Urothelium cell line (cell line): ENCODE measurements around the gene ELOA.
"Not testable (repeated sequence)": the region's sequence is repeated elsewhere in the genome, so short reads cannot be mapped to it uniquely, and the experiment has no call there.

ENCODE experiments used
- DNase-seq: peaks from one replicate; pipeline ENCODE4 v3.0.0; 2011; ENCODE audit warnings: low spot score, mixed read lengths
- FAIRE-seq: peaks from 2 replicates; lab custom pipeline; 2011; peaks lifted over from hg19 to GRCh38; lab: Jason Lieb, UNC

Gene ELOA

GRCh38 chr1:23799570-23800399 is 56.5 kb downstream of the ELOA start:
- FAIRE-seq: peak; percentile 87
- DNase-seq: peak; percentile 92

GRCh38 chr1:23800400-23801337 is 57.4 kb downstream of the ELOA start, which contains the start of gene GALE:
GALE (minus strand) TSS chr1:23800754; CDS start chr1:23799007, 1,747 bp downstream.
- FAIRE-seq (peak; percentile 98), DNase-seq (peak; percentile 98)

- DNase-seq (no peak), FAIRE-seq (no peak)
Observed at GRCh38 chr1:23801338-23801748, 58.1 kb downstream of the ELOA start.

GRCh38 chr1:23801876-23802275 is 58.6 kb downstream of the ELOA start:
- FAIRE-seq: no peak

GRCh38 chr1:23802809-23803342 is 59.6 kb downstream of the ELOA start:
- DNase-seq: not testable (repeated sequence)

More at GRCh38 chr1:23801876-23802275, 58.6 kb downstream of the ELOA start:
- DNase-seq: no peak

GRCh38 chr1:23803674-23804073 is 60.4 kb downstream of the ELOA start:
- DNase-seq (no peak), FAIRE-seq (no peak)

More at GRCh38 chr1:23802809-23803342, 59.6 kb downstream of the ELOA start:
- FAIRE-seq: not testable (repeated sequence)

GRCh38 chr1:23804183-23804835 is 61.0 kb downstream of the ELOA start:
- FAIRE-seq (no peak), DNase-seq (no peak)

GRCh38 chr1:23805025-23805424 is 61.8 kb downstream of the ELOA start:
- FAIRE-seq: no peak

GRCh38 chr1:23806280-23806679 is 63.0 kb downstream of the ELOA start:
- no peak for DNase-seq
- FAIRE-seq: no peak

More at GRCh38 chr1:23805025-23805424, 61.8 kb downstream of the ELOA start:
- no peak for DNase-seq

- no peak for DNase-seq
Observed at GRCh38 chr1:23807453-23807852, 64.2 kb downstream of the ELOA start.

GRCh38 chr1:23809751-23810171 is 66.5 kb downstream of the ELOA start:
- no peak for FAIRE-seq
- peak; percentile 74 for DNase-seq

More at GRCh38 chr1:23807453-23807852, 64.2 kb downstream of the ELOA start:
- no peak for FAIRE-seq

GRCh38 chr1:23810818-23811540 is 67.7 kb downstream of the ELOA start:
- FAIRE-seq (no peak), DNase-seq (peak; percentile 40)
